Stimulated activated naive CD8-positive, alpha-beta T cell treated with anti-CD3 and anti-CD28 coated beads, Interleukin-15, Interleukin-2, amounts not matched to agents 100 U/mL and 50 U/mL, for 24 hours (primary cell): ENCODE measurements around the gene TLE7.
A peak's percentile ranks its signal among the peaks of the same experiment; 100 is the strongest.

Source experiments
- ATAC-seq: fragments of 150-1000 bp; cut with Tn5 transposase; one replicate; pipeline ENCODE4 v1.10.0; 2021
- DNase-seq: peaks from one replicate; pipeline ENCODE4 v3.0.0; 2021

The TLE7 gene

GRCh38 chr16:71448274-71448866, 6.5 kb upstream of the TLE7 start:
- DNase-seq (no peak), ATAC-seq (no peak)

- ATAC-seq: no peak
- DNase-seq: no peak
Measured at GRCh38 chr16:71443714-71444113, 1.9 kb upstream of the TLE7 start.

- DNase-seq (peak; percentile 58), ATAC-seq (peak; percentile 10)
Measured at GRCh38 chr16:71441348-71442050, 355 bp downstream of the TLE7 start.

GRCh38 chr16:71440669-71441347, 1.0 kb downstream of the TLE7 start:
- ATAC-seq (no peak), DNase-seq (no peak)

- DNase-seq (no peak), ATAC-seq (no peak)
Measured at GRCh38 chr16:71439523-71439922, 2.3 kb downstream of the TLE7 start.

- DNase-seq (no peak), ATAC-seq (no peak)
Measured at GRCh38 chr16:71436473-71436872, 5.4 kb downstream of the TLE7 start.

GRCh38 chr16:71432906-71433305, 8.9 kb downstream of the TLE7 start:
- no peak for ATAC-seq
- no peak for DNase-seq

- ATAC-seq (no peak), DNase-seq (no peak)
Measured at GRCh38 chr16:71431991-71432390, 9.9 kb downstream of the TLE7 start.

GRCh38 chr16:71431176-71431575, 10.7 kb downstream of the TLE7 start:
- ATAC-seq (no peak), DNase-seq (no peak)

- ATAC-seq: no peak
Measured at GRCh38 chr16:71430744-71431143, 11.1 kb downstream of the TLE7 start.

GRCh38 chr16:71429581-71429980, 12.3 kb downstream of the TLE7 start:
- DNase-seq (no peak), ATAC-seq (no peak)

More at GRCh38 chr16:71430744-71431143, 11.1 kb downstream of the TLE7 start:
- DNase-seq: no peak

- DNase-seq: no peak
- no peak for ATAC-seq
Measured at GRCh38 chr16:71428883-71429282, 13.0 kb downstream of the TLE7 start.

GRCh38 chr16:71428385-71428784, 13.5 kb downstream of the TLE7 start:
- no peak for DNase-seq
- no peak for ATAC-seq

GRCh38 chr16:71426880-71427615, 14.8 kb downstream of the TLE7 start:
- ATAC-seq: peak; percentile 4
- DNase-seq: no peak

GRCh38 chr16:71426069-71426879, 15.6 kb downstream of the TLE7 start:
- peak; percentile 87 for ATAC-seq
- peak; percentile 41 for DNase-seq

GRCh38 chr16:71425746-71426068, 16.1 kb downstream of the TLE7 start:
- ATAC-seq: no peak

GRCh38 chr16:71424626-71425025, 17.2 kb downstream of the TLE7 start:
- DNase-seq: no peak
- no peak for ATAC-seq

More at GRCh38 chr16:71425746-71426068, 16.1 kb downstream of the TLE7 start:
- DNase-seq: no peak

- DNase-seq (no peak), ATAC-seq (no peak)
Measured at GRCh38 chr16:71423865-71424264, 18.0 kb downstream of the TLE7 start.

- ATAC-seq (no peak), DNase-seq (no peak)
Measured at GRCh38 chr16:71423016-71423415, 18.8 kb downstream of the TLE7 start.

GRCh38 chr16:71421911-71422310, 19.9 kb downstream of the TLE7 start:
- no peak for ATAC-seq
- DNase-seq: peak; percentile 30

GRCh38 chr16:71414038-71414437, 27.8 kb downstream of the TLE7 start:
- no peak for ATAC-seq
- DNase-seq: no peak

GRCh38 chr16:71413341-71413740, 28.5 kb downstream of the TLE7 start:
- ATAC-seq (no peak), DNase-seq (no peak)
